ENCODE measurements around the gene KLK15.
"Not testable (repeated sequence)": the region's sequence is repeated elsewhere in the genome, so short reads cannot be mapped to it uniquely, and the experiment has no call there.

Gene KLK15

GRCh38 chr19:50820086-50820485 lies 13.3 kb downstream of the KLK15 start:
- no peak for FAIRE-seq

GRCh38 chr19:50819636-50820035 lies 13.7 kb downstream of the KLK15 start:
- no peak for FAIRE-seq

GRCh38 chr19:50818859-50819472 lies 14.4 kb downstream of the KLK15 start:
- no peak for FAIRE-seq

GRCh38 chr19:50817941-50818858 lies 15.2 kb downstream of the KLK15 start:
- FAIRE-seq, result no peak

GRCh38 chr19:50815439-50815838 lies 17.9 kb downstream of the KLK15 start:
- no peak for FAIRE-seq

- no peak for FAIRE-seq
These were observed 18.5 kb downstream of the KLK15 start for GRCh38 chr19:50814883-50815282.

GRCh38 chr19:50812474-50812873 lies 20.9 kb downstream of the KLK15 start:
- no peak for FAIRE-seq

GRCh38 chr19:50811622-50812238 lies 21.6 kb downstream of the KLK15 start:
- FAIRE-seq, result not testable (repeated sequence)

GRCh38 chr19:50808856-50809255 lies 24.5 kb downstream of the KLK15 start:
- FAIRE-seq, result no peak

- FAIRE-seq, result peak; percentile 95
These were observed 28.7 kb downstream of the KLK15 start for GRCh38 chr19:50804420-50805272.

GRCh38 chr19:50803633-50804419 lies 29.5 kb downstream of the KLK15 start:
- FAIRE-seq, result no peak

- no peak for FAIRE-seq
These were observed 32.3 kb downstream of the KLK15 start for GRCh38 chr19:50801107-50801506.

GRCh38 chr19:50799547-50799851 lies 33.9 kb downstream of the KLK15 start:
- FAIRE-seq, result no peak

- no peak for FAIRE-seq
These were observed 34.5 kb downstream of the KLK15 start for GRCh38 chr19:50798659-50799546.

- FAIRE-seq, result no peak
These were observed 35.4 kb downstream of the KLK15 start for GRCh38 chr19:50797781-50798658.

GRCh38 chr19:50797429-50797780 lies 36.0 kb downstream of the KLK15 start:
- no peak for FAIRE-seq

- no peak for FAIRE-seq
These were observed 36.5 kb downstream of the KLK15 start for GRCh38 chr19:50796634-50797428.

- no peak for FAIRE-seq
These were observed 37.2 kb downstream of the KLK15 start for GRCh38 chr19:50796128-50796633.

- no peak for FAIRE-seq
These were observed 37.7 kb downstream of the KLK15 start for GRCh38 chr19:50795664-50796073.

Data from endometrium (tissue), 2 donors.